PFSK-1 (cell line): Measurements from ENCODE around the gene LITAFD.

Source experiments
- FOXP2 ChIP-seq: optimal IDR thresholded peaks from 2 replicates; pipeline ENCODE3; 2011; ENCODE audit warnings: borderline replicate concordance, control low read depth, inconsistent platforms; ENCODE audit not compliant: insufficient read depth; ENCODE audit errors: extremely low read length, extremely low read depth
- POLR2AphosphoS5 ChIP-seq: IDR thresholded peaks from 2 replicates; pipeline ENCODE4 v1.6.1; 2012; ENCODE audit warnings: low read depth, mild to moderate bottlenecking, control low read depth, low read length, moderate library complexity
- REST ChIP-seq, 2 experiments: IDR thresholded peaks; 2 replicates each; pipeline versions ENCODE4 v1.6.1 to v1.8.0; 2011 to 2012; ENCODE audit warnings: low read depth in 2 of 2, low read length in 2 of 2, control low read depth in 1 of 2, inconsistent platforms in 1 of 2, mild to moderate bottlenecking in 1 of 2, moderate library complexity in 1 of 2; ENCODE audit not compliant: insufficient read depth in 1 of 2
- SIN3A ChIP-seq: IDR thresholded peaks from 2 replicates; pipeline ENCODE4 v1.6.1; 2012; ENCODE audit warnings: mild to moderate bottlenecking, low read length, moderate library complexity, borderline replicate concordance; ENCODE audit not compliant: insufficient read depth
- TAF1 ChIP-seq: IDR thresholded peaks from 2 replicates; pipeline ENCODE4 v1.6.1; 2012; ENCODE audit warnings: low read length, control low read depth, borderline replicate concordance; ENCODE audit not compliant: insufficient read depth

Gene LITAFD

GRCh38 chr16:8864480-8865110 lies 17.6 kb upstream of the LITAFD start:
- no peak for TF ChIP-seq REST (IDR thresholded peaks at IDR 0.05; ENCODE audit: insufficient read depth in 1 of 2, low read depth in 2 of 2, low read length in 2 of 2)

- TF ChIP-seq FOXP2 (no peak), SIN3A (no peak), POLR2AphosphoS5 (no peak), REST (IDR thresholded peaks at IDR 0.05; ENCODE audit: insufficient read depth in 1 of 2, low read depth in 2 of 2, low read length in 2 of 2) (no peak), TAF1 (no peak)
Measured at GRCh38 chr16:8865145-8865882, 16.8 kb upstream of the LITAFD start.

DNA sequence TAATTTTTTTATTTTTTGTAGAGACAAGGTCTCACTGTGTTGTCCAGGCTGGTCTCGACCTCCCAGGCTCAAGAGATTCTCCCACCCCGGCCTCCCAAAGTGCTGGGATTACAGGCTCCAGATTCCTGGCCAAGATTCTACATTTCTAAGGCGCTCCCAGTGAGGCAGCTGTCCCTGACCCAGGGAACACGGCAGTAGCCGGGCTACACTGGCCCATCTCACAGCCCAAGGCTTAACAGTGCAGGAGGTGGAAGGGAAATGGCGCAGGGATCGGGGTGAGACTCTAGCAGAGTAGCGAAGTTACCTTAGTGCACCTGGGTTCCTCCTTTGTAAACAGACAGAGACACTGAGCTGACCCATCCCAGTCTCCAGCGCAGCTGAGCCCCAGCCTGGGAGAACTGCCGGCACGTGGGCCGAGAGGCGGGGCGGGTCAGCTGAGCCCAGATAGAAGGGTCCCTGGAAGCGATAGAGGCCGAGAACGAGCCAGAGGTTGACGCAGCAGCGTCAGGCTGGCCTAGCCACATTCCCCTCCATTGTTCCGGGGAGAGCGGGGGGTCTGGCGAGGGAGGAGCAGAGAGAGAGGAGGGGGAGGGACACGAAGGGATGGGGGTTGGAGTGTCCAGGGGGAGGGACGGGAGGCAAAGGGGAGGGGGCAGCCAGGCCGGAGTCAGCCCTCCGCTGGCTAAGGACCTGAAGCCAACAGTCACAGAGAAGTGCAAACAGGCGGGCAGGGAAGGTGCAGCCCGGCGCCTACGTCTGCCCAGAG lies 15.8 kb upstream of the LITAFD start:
- TF ChIP-seq FOXP2 = no peak
- TF ChIP-seq POLR2AphosphoS5 = no peak
- no peak for TF ChIP-seq TAF1
- TF ChIP-seq REST (IDR thresholded peaks at IDR 0.05; ENCODE audit: insufficient read depth in 1 of 2, low read depth in 2 of 2, low read length in 2 of 2) = no peak
- TF ChIP-seq SIN3A = no peak

DNA sequence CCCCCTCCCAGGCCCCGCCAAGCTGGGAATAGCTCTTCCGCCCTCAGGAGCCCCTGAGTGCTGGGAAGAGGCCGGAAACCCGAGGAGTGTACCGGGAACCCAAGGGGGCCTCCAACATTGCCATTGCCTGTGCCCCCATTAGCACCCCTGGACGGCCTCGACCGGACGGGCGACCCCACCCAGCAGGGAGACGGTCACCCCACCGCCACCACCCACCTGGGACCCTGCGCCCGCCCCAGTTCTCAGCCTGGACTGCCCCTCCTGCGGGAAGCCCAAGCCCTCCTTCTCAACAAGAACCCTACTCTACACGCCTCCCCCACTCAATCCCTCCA lies 15.3 kb upstream of the LITAFD start:
- TF ChIP-seq REST (IDR thresholded peaks at IDR 0.05; ENCODE audit: insufficient read depth in 1 of 2, low read depth in 2 of 2, low read length in 2 of 2) (no peak), POLR2AphosphoS5 (no peak), SIN3A (no peak), TAF1 (no peak), FOXP2 (no peak)
